Heart left ventricle (tissue), 16 donors: ENCODE data around the gene PCK1. TPM values are rescaled to one million over a fixed set of nuclear protein-coding genes. Genes with fewer than 3 reads are reported as not detected.

Experiments used
- ATAC-seq, 4 donors: fragments of 200-7000 bp; cut with Tn5 transposase; one replicate each; pipeline ENCODE4 v1.9.1; 2020 to 2022; ENCODE audit warnings: moderate library complexity in 4 of 4, mild to moderate bottlenecking in 3 of 4, moderate number of reproducible peaks in 1 of 4
- DNase-seq, 5 donors: peaks; one replicate each; pipeline ENCODE4 v3.0.0-alpha.2; 2020
- H3K27ac ChIP-seq, 12 donors: fragments of 200-600 bp; sonication (generic) in 4 of 12; one replicate each; pipeline versions ENCODE4 v1.5.0 to v1.8.0; 2016 to 2022; ENCODE audit warnings: mild to moderate bottlenecking in 2 of 12
- H3K27me3 ChIP-seq, 9 donors: fragments of 200-600 bp; sonication (generic) in 2 of 9; one replicate each; pipeline versions ENCODE4 v1.5.1 to v1.8.0; 2016 to 2022; ENCODE audit warnings: mild to moderate bottlenecking in 3 of 9
- H3K36me3 ChIP-seq, 9 donors: fragments of 200-600 bp; sonication (generic) in 2 of 9; one replicate each; pipeline versions ENCODE4 v1.5.0 to v1.8.0; 2018 to 2022; ENCODE audit warnings: mild to moderate bottlenecking in 2 of 9
- H3K4me1 ChIP-seq, 12 donors: fragments of 200-600 bp; sonication (generic) in 4 of 12; one replicate each; pipeline versions ENCODE4 v1.5.0 to v1.8.0; 2016 to 2022; ENCODE audit warnings: mild to moderate bottlenecking in 3 of 12
- H3K4me3 ChIP-seq, 12 donors: fragments of 200-600 bp; sonication (generic) in 4 of 12; one replicate each; pipeline versions ENCODE4 v1.5.0 to v1.8.0; 2017 to 2022; ENCODE audit warnings: mild to moderate bottlenecking in 9 of 12, moderate library complexity in 4 of 12
- H3K9me3 ChIP-seq, 12 donors: fragments of 200-600 bp; sonication (generic) in 4 of 12; one replicate each; pipeline versions ENCODE4 v1.5.0 to v1.8.0; 2016 to 2022; ENCODE audit warnings: mild to moderate bottlenecking in 1 of 12
- POLR2A ChIP-seq, 2 donors: fragments of 450-650 bp; IDR thresholded peaks; one replicate each; pipeline ENCODE4 v1.6.1; 2017; ENCODE audit warnings: antibody characterized with exemption in 2 of 2, mild to moderate bottlenecking in 2 of 2, moderate library complexity in 2 of 2
- WGBS, 4 donors: extraction: QIAGEN DNeasy Blood & Tissue Kit in 2 of 4; methylation state at CpG; one replicate each; pipeline versions ENCODE4 v1.1.5 to v1.1.7; 2013 to 2018; 5-methylcytosine and 5-hydroxymethylcytosine counted together
- intact Hi-C, 10 donors: fragments of 100-400 bp; cut with DNase I; formaldehyde crosslinking; loops; one replicate each; pipeline versions ENCODE4 v1.11.1 to v1.14.2; 2022
- polyA plus RNA-seq, 2 donors: library from polyadenylated mRNA; stranded (reverse); fragments of 200-250 nt; gene quantifications; one replicate each; pipeline ENCODE4 v1.2.3, GENCODE V29; 2013
- total RNA-seq, 9 donors: library from RNA; depleted of rRNA in 2 of 9; stranded (reverse); fragments of >200 nt in 2 of 9; fragmentation: NEBNext Ultra II Directional in 3 of 9; extraction: Animal tissue kit (Norgen Biotek cat#: 25700) in 3 of 9; gene quantifications; one replicate each; pipeline versions ENCODE4 v1.1.0 to v1.2.4, GENCODE V29; 2016 to 2023
- TF ChIP-seq, protein P1 (sequence below), 12 donors: fragments of 200-600 bp; sonication (generic) in 4 of 12; IDR thresholded peaks; one replicate each; pipeline versions ENCODE4 v1.5.0 to v1.8.0; 2018 to 2022; ENCODE audit warnings: antibody characterized with exemption in 12 of 12, mild to moderate bottlenecking in 5 of 12
- donor health status: ischemic (EF 13 %, LVEDD 7.1; RV severe dilation, severe dysfunction).
- donor health status: healthy with polysubstance abuse.
- donor health status: DM: no; HTN: yes; CAD: no.
- donor health status: DM: no; HTN: no; CAD: no.
- donor health status: ischemic (EF 25% LVEDD 6.9; RV normal size, moderate dysfunction).
- donor health status: ischemic (EF 25% LVEDD 5.7; RV mildly dilated, moderate dysfunction).
- donor health status: healthy.
- donor health status: DM: yes; HTN: yes; CAD: no.
- donor health status: ischemic (EF 35%, LVEDD 5.7; RV mildly dilated, moderate dysfunction).
- donor health status: nonischemic (EF 11% LVEDD 7.7; RV severe dilation, severe dysfunction).
- donor health status: DM: yes; HTN: yes; CAD: no.
- donor health status: PGD.
- donor health status: ischemic (EF 29% LVEDD 5.4; RV normal size, mild dysfunction).
- donor health status: nonischemic (EF 23%, LVEDD 6.1; RV moderate dilation, normal function).

The PCK1 gene
- total and polyA plus RNA-seq, 11 donors = 0.13 to 22.0 (median 0.40) TPM; not detected in 2

DNA sequence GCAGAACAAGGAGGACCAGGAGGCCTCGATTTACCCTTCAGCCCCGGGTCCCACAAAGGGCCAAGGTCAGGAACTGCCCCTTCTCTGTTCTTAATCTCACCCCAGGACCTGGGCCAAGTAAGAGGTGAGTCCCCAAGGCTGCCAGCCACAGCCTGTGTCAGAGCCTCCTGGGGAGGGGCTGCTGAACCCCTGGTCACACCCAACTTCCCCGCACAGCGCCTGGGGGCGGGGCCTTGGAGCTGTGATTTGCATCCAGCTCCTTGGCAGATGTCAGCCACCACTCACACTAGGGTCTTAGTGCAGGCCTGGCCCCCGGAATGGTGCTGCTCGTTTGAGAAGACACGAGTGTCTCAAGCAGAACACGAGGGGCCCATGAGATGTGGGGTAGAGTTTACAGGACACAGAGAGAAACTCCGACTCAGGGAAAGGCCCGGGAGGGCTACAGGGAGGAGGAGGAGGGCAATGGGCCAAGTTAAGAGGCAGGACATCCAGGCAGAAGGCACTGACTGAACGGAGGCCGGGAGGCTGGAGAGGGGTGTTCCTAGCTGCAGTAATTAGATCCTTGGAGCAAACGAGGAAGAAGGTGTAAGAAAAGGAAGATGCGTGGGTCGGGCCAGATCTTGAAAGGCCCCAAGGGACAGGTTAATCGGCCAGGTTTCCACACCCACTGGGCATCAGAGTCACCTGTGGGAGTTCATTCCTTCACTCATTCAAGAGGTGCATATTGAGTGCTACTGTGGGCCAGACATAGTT lies 32.4 kb downstream of the PCK1 start:
- peaks cover 0 to 7% (median 0%) of the 10 kb centered on the region in 9 donors for H3K27me3 ChIP-seq
- no peak overlapping the region for H3K4me3 ChIP-seq
- TF ChIP-seq POLR2A (IDR thresholded peaks at IDR 0.05) = no peak
- TF ChIP-seq, protein P1, sequence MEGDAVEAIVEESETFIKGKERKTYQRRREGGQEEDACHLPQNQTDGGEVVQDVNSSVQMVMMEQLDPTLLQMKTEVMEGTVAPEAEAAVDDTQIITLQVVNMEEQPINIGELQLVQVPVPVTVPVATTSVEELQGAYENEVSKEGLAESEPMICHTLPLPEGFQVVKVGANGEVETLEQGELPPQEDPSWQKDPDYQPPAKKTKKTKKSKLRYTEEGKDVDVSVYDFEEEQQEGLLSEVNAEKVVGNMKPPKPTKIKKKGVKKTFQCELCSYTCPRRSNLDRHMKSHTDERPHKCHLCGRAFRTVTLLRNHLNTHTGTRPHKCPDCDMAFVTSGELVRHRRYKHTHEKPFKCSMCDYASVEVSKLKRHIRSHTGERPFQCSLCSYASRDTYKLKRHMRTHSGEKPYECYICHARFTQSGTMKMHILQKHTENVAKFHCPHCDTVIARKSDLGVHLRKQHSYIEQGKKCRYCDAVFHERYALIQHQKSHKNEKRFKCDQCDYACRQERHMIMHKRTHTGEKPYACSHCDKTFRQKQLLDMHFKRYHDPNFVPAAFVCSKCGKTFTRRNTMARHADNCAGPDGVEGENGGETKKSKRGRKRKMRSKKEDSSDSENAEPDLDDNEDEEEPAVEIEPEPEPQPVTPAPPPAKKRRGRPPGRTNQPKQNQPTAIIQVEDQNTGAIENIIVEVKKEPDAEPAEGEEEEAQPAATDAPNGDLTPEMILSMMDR (IDR thresholded peaks at IDR 0.05) = no peak
- H3K9me3 ChIP-seq = no peaks in the 10 kb centered on the region
- H3K27ac ChIP-seq = no peak overlapping the region
- intact Hi-C loops = loop anchor here in 7 of 10 donors (1.0 to 10.0 kb wide), 5 partner anchors 61 to 219 kb away; no protein-coding TSS in a partner anchor
- ATAC-seq (no peak), DNase-seq (peak in 1 of 5 donors; percentile 22)
- peaks cover 0 to 8% (median 5%) of the 10 kb centered on the region in 12 donors for H3K4me1 ChIP-seq
- 49 to 61% (median 56%) methylated on average over 15 to 17 of the region's 17 CpGs for WGBS, 4 donors
- no peaks in the 10 kb centered on the region for H3K36me3 ChIP-seq

DNA sequence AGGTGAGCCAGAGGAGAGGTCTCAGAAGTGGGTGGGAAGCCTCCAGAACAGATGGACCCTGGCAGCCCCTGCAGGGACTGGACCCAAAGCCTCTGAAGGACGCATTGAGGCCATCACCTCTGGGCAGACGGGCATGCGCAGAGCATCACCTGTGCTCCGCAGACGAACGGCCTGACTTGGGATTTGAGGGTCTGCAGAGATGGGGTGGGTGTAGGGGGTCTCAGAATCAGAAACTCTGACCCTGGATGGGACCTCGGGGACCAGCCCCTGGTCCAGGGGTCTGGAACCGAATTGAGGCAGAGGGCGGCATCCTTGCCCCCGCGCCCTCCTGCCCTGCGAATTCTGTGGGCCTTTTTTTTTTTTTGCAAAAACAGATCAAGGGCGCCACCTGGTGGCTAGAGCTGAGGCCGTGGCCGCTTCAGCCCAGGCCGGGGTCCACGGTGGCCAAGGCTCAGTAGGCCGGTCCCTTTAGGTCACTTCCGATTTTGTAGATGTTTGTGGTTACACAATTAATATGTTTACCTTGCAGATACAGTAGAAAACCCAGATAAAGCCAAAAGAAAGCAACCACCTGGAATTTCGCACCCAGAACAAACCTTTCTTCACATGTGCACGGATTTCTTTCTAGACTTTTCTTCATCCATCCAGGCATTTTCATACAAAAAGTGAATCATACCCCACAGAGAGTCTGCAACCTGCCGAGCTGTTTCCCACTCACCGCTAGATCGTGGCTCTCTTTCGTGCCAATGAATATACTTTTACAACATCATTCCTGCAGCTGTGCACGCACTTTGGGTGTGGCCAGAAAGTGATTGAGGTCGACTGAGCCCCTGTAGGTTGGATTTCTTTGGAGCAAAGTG lies 33.4 kb downstream of the PCK1 start:
- ATAC-seq = peak in 2 of 4 donors; percentile 50 to 51
- intact Hi-C loops = loop anchor here (1.0 to 10.0 kb wide), 6 partner anchors 60 to 220 kb away; no protein-coding TSS in a partner anchor

DNA sequence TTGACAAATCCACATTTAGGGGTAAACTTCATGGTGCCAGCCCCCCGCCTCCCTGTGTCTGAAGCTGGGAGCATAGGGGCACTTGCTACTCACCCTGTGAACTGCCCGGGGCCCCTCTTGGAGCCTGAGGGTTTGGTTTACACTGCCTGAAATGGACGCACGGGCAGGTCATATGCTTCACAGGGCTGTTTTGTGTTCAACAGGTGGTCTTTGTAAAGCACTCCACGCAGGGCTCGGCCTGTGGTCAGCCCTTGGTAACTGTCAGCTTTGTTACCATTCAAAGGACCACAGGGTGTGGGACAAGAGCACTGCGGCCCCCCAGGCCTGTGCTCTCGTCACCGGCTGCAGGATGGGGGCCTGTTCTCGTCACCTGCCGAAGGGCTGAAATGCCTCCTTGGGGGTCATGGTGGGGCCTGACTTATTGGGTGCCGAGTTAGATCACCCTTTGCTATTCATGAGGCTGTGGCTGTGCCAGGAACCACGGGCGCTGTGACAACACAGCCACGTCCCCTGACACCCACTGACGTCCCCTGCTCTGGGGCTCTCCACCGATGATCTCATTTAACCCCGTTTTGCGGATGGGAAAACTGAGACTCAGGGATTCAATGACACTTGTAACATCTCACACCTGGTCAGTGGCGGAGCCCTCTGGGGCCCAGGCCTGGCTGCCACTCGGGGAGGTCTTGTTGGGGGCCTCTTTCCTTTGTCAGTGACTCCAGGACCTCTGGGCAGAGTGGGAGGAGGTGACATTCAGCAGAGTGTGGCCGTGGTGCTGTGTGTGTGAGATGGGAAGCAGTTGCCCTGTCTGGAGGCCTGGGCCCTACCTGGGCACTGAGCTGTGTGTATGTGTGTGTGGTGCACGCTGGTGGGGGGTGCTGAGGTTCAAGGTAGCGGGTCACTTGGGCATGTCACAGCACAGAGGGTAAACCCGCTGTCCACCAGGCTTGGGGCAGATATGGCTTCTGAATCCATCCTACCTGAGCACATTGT lies 34.4 kb downstream of the PCK1 start:
- WGBS, 4 donors = 83 to 91% (median 87%) methylated on average over 15 to 25 of the region's 25 CpGs
- no peaks in the 10 kb centered on the region for H3K9me3 ChIP-seq
- H3K27me3 ChIP-seq = peaks cover 0 to 5% (median 0%) of the 10 kb centered on the region in 9 donors
- H3K36me3 ChIP-seq = no peaks in the 10 kb centered on the region
- H3K4me3 ChIP-seq = no peak overlapping the region
- peak in 1 of 5 donors; percentile 32 for DNase-seq
- H3K4me1 ChIP-seq = peaks cover 0 to 8% (median 5%) of the 10 kb centered on the region in 12 donors
- intact Hi-C loops = loop anchor here (1.0 to 10.0 kb wide), 11 partner anchors 57 to 615 kb away; no protein-coding TSS in a partner anchor
- TF ChIP-seq POLR2A (IDR thresholded peaks at IDR 0.05) = no peak
- TF ChIP-seq, protein P1 (IDR thresholded peaks at IDR 0.05) = no peak
- ATAC-seq = peak in 1 of 4 donors; percentile 13
- H3K27ac ChIP-seq = no peak overlapping the region

More for the DNA sequence above, 33.4 kb downstream of the PCK1 start:
- H3K9me3 ChIP-seq = no peaks in the 10 kb centered on the region
- peak in 2 of 5 donors; percentile 52 to 61 for DNase-seq
- H3K27me3 ChIP-seq = peaks cover 0 to 8% (median 0%) of the 10 kb centered on the region in 9 donors
- 35 to 39% (median 37%) methylated on average over 27 of the region's 27 CpGs for WGBS, 4 donors
- H3K4me1 ChIP-seq = peaks cover 0 to 8% (median 5%) of the 10 kb centered on the region in 12 donors
- no peak overlapping the region for H3K27ac ChIP-seq
- H3K36me3 ChIP-seq = no peaks in the 10 kb centered on the region
- TF ChIP-seq, protein P1 (IDR thresholded peaks at IDR 0.05) = peak; percentile 81 to 97 (median 86)
- TF ChIP-seq POLR2A (IDR thresholded peaks at IDR 0.05) = no peak
- H3K4me3 ChIP-seq = no peak overlapping the region
